Thyroid gland (tissue), 4 donors: ENCODE results near the gene FBXO11. TPM values are rescaled to one million over a fixed set of nuclear protein-coding genes. Genes with fewer than 3 reads are reported as not detected.

ENCODE experiments used
- DNase-seq, 2 donors: peaks; one replicate each; pipeline ENCODE4 v3.0.0-alpha.2; 2019
- H3K27ac ChIP-seq, 3 donors: fragments of 200-600 bp; sonication (generic); 1 replicate in 2 of 3; 2 replicates in 1 of 3; pipeline ENCODE4 v1.5.1; 2016 to 2019; ENCODE audit warnings: mild to moderate bottlenecking in 1 of 3, moderate library complexity in 1 of 3
- H3K27me3 ChIP-seq: fragments of 200-600 bp; sonication (generic); one replicate; pipeline ENCODE4 v1.5.1; 2019
- H3K36me3 ChIP-seq, 2 donors: fragments of 200-600 bp; sonication (generic); one replicate each; pipeline ENCODE4 v1.5.1; 2016 to 2019
- H3K4me1 ChIP-seq, 2 donors: fragments of 200-600 bp; sonication (generic); one replicate each; pipeline ENCODE4 v1.5.1; 2017 to 2019
- H3K4me3 ChIP-seq, 3 donors: fragments of 200-600 bp; sonication (generic); replicated peaks in 1 of 3; 1 replicate in 2 of 3; 2 replicates in 1 of 3; pipeline ENCODE4 v1.5.1; 2016; ENCODE audit warnings: mild to moderate bottlenecking in 1 of 3
- H3K9me3 ChIP-seq: fragments of 200-600 bp; sonication (generic); one replicate; pipeline ENCODE4 v1.5.1; 2017
- POLR2A ChIP-seq, 2 donors: fragments of 450-650 bp; IDR thresholded peaks; one replicate each; pipeline ENCODE4 v1.6.1; 2017; ENCODE audit warnings: antibody characterized with exemption in 2 of 2, mild to moderate bottlenecking in 2 of 2, moderate library complexity in 1 of 2
- WGBS, 2 donors: methylation state at CpG; one replicate each; pipeline ENCODE4 v1.1.5; 2017; 5-methylcytosine and 5-hydroxymethylcytosine counted together
- intact Hi-C: fragments of 100-400 bp; cut with DNase I; formaldehyde crosslinking; loops from one replicate; pipeline ENCODE4 v1.15.1; 2023
- total RNA-seq, 4 donors: library from RNA; depleted of rRNA; stranded (reverse); fragments of >200 nt; gene quantifications; one replicate each; pipeline ENCODE4 v1.2.3, GENCODE V29; 2016
- TF ChIP-seq, protein P1 (sequence below), 6 experiments: fragments of 200-600 bp in 3 of 6; fragments of 450-650 bp in 3 of 6; sonication (generic) in 3 of 6; IDR thresholded peaks; one replicate each; pipeline ENCODE4 v1.5.1; 2016 to 2019; ENCODE audit warnings: antibody characterized with exemption in 6 of 6, mild to moderate bottlenecking in 2 of 6, inconsistent platforms in 1 of 6, moderate library complexity in 1 of 6

FBXO11 gene
- total RNA-seq, 4 donors from 2014 or later = 50.4 to 82.8 (median 60.6) TPM

DNA sequence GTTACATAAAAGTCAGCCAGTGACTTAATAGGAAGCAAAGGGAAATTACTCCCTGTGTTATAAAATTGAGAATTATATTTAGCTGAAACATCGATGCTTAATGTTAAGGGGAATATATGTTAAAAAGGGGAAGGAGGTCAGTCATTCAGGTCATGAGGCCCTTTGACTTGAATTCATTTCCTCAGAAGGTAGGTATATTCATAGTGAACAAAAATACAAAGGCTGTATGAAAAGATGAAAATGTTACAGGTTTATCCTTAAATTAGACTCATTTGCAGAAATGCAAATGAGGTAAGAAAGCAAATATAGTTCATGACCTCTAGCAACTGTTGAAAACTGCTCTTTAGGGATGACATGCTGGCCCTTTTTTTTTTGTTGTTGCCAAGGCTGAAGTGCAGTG is 102.5 kb downstream of the FBXO11 start:
- Histone ChIP-seq H3K4me1 (no peaks in the 10 kb centered on the region), H3K4me3 (no peak overlapping the region), H3K9me3 (no peaks in the 10 kb centered on the region), H3K27ac (no peak overlapping the region), H3K27me3 (no peaks in the 10 kb centered on the region), H3K36me3 (peaks cover 55 to 78% of the 10 kb centered on the region in 2 donors)
- intact Hi-C loops = no loop called here
- no peak for TF ChIP-seq POLR2A (IDR thresholded peaks at IDR 0.05)
- TF ChIP-seq, protein P1, sequence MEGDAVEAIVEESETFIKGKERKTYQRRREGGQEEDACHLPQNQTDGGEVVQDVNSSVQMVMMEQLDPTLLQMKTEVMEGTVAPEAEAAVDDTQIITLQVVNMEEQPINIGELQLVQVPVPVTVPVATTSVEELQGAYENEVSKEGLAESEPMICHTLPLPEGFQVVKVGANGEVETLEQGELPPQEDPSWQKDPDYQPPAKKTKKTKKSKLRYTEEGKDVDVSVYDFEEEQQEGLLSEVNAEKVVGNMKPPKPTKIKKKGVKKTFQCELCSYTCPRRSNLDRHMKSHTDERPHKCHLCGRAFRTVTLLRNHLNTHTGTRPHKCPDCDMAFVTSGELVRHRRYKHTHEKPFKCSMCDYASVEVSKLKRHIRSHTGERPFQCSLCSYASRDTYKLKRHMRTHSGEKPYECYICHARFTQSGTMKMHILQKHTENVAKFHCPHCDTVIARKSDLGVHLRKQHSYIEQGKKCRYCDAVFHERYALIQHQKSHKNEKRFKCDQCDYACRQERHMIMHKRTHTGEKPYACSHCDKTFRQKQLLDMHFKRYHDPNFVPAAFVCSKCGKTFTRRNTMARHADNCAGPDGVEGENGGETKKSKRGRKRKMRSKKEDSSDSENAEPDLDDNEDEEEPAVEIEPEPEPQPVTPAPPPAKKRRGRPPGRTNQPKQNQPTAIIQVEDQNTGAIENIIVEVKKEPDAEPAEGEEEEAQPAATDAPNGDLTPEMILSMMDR (IDR thresholded peaks at IDR 0.05) = no peak
- 87 to 92% methylated on average over 1 of the region's 1 CpG for WGBS, 2 donors
- no peak for DNase-seq

DNA sequence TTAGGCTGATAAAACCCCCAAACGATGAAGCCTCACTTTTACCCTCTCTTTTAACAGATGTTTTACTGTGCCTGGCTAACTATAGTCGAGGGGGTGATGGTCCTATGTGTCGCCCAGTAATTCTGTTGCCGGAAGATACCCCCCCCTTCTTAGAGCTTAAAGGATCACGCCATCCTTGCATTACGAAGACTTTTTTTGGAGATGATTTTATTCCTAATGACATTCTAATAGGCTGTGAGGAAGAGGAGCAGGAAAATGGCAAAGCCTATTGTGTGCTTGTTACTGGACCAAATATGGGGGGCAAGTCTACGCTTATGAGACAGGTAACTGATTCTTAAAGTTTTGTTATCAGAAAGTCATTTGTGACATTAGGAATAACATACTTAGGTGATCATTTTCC is 102.9 kb downstream of the FBXO11 start:
- Histone ChIP-seq H3K4me3 (no peak overlapping the region), H3K9me3 (no peaks in the 10 kb centered on the region), H3K4me1 (no peaks in the 10 kb centered on the region), H3K27me3 (no peaks in the 10 kb centered on the region), H3K36me3 (peaks cover 59 to 76% of the 10 kb centered on the region in 2 donors), H3K27ac (no peak overlapping the region)
- no peak for TF ChIP-seq POLR2A (IDR thresholded peaks at IDR 0.05)
- TF ChIP-seq, protein P1 (IDR thresholded peaks at IDR 0.05) = no peak
- no peak for DNase-seq
- WGBS, 2 donors = 97 to 99% methylated on average over 7 of the region's 7 CpGs
- intact Hi-C loops = no loop called here

DNA sequence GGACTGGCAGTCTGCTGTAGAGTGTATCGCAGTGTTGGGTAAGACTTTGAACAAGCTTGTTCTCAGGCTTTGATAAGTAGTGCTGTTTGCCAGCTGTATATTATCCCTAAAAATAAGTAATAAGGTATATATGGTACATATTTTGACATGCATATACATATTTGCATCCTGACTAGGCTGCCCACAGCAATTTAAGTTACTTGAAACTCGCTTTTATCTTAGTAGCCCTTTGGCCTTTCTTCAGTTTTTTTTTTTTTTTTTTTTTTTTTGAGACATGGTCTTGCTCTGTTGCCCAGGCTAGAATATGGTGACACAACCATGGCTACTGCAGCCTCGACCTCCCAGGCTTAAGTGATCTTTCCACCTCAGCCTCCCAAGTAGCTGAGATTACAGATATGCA is 105.2 kb downstream of the FBXO11 start:
- no peaks in the 10 kb centered on the region for H3K27me3 ChIP-seq
- H3K36me3 ChIP-seq = peaks cover 60 to 74% of the 10 kb centered on the region in 2 donors
- no peak overlapping the region for H3K27ac ChIP-seq
- 92 to 96% methylated on average over 3 of the region's 3 CpGs for WGBS, 2 donors
- no peak for DNase-seq
- H3K9me3 ChIP-seq = no peaks in the 10 kb centered on the region
- H3K4me3 ChIP-seq = no peak overlapping the region
- TF ChIP-seq POLR2A (IDR thresholded peaks at IDR 0.05) = no peak
- TF ChIP-seq, protein P1 (IDR thresholded peaks at IDR 0.05) = no peak
- no peaks in the 10 kb centered on the region for H3K4me1 ChIP-seq
- intact Hi-C loops = no loop called here

DNA sequence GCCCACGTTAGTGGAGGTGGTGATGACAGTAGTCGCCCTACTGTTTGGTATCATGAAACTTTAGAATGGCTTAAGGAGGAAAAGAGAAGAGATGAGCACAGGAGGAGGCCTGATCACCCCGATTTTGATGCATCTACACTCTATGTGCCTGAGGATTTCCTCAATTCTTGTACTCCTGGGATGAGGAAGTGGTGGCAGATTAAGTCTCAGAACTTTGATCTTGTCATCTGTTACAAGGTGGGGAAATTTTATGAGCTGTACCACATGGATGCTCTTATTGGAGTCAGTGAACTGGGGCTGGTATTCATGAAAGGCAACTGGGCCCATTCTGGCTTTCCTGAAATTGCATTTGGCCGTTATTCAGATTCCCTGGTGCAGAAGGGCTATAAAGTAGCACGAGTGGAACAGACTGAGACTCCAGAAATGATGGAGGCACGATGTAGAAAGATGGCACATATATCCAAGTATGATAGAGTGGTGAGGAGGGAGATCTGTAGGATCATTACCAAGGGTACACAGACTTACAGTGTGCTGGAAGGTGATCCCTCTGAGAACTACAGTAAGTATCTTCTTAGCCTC is 107.2 kb downstream of the FBXO11 start:
- Histone ChIP-seq H3K27ac (no peak overlapping the region), H3K4me3 (no peak overlapping the region), H3K9me3 (no peaks in the 10 kb centered on the region), H3K27me3 (no peaks in the 10 kb centered on the region), H3K4me1 (no peaks in the 10 kb centered on the region), H3K36me3 (peaks cover 49 to 58% of the 10 kb centered on the region in 2 donors)
- TF ChIP-seq, protein P1 (IDR thresholded peaks at IDR 0.05) = no peak
- no peak for TF ChIP-seq POLR2A (IDR thresholded peaks at IDR 0.05)
- WGBS, 2 donors = 96% methylated on average over 6 of the region's 6 CpGs
- intact Hi-C loops = no loop called here
- DNase-seq = no peak

DNA sequence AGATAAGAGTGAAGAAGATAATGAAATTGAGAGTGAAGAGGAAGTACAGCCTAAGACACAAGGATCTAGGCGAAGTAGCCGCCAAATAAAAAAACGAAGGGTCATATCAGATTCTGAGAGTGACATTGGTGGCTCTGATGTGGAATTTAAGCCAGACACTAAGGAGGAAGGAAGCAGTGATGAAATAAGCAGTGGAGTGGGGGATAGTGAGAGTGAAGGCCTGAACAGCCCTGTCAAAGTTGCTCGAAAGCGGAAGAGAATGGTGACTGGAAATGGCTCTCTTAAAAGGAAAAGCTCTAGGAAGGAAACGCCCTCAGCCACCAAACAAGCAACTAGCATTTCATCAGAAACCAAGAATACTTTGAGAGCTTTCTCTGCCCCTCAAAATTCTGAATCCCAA is 107.7 kb downstream of the FBXO11 start:
- Histone ChIP-seq H3K9me3 (no peaks in the 10 kb centered on the region), H3K27ac (no peak overlapping the region), H3K36me3 (peaks cover 44 to 53% of the 10 kb centered on the region in 2 donors), H3K4me1 (no peaks in the 10 kb centered on the region), H3K27me3 (no peaks in the 10 kb centered on the region), H3K4me3 (no peak overlapping the region)
- WGBS, 2 donors = 93 to 94% methylated on average over 6 of the region's 6 CpGs
- intact Hi-C loops = no loop called here
- no peak for DNase-seq
- no peak for TF ChIP-seq POLR2A (IDR thresholded peaks at IDR 0.05)
- TF ChIP-seq, protein P1 (IDR thresholded peaks at IDR 0.05) = no peak
